ENCODE results near the gene ATP1A4.

Gene ATP1A4

GRCh38 chr1:160148121-160148520 is 3.3 kb upstream of the ATP1A4 start:
- no peak for DNase-seq

- DNase-seq: no peak
Measured at GRCh38 chr1:160149233-160149632, 2.2 kb upstream of the ATP1A4 start.

- no peak for DNase-seq
Measured at GRCh38 chr1:160149716-160150115, 1.7 kb upstream of the ATP1A4 start.

- no peak for DNase-seq
Measured at GRCh38 chr1:160154790-160155189, 3.4 kb downstream of the ATP1A4 start.

- DNase-seq: no peak
Measured at GRCh38 chr1:160156361-160156760, 5.0 kb downstream of the ATP1A4 start.

- DNase-seq: no peak
Measured at GRCh38 chr1:160157174-160157573, 5.8 kb downstream of the ATP1A4 start.

- DNase-seq: no peak
Measured at GRCh38 chr1:160158031-160158430, 6.6 kb downstream of the ATP1A4 start.

- no peak for DNase-seq
Measured at GRCh38 chr1:160158534-160158933, 7.1 kb downstream of the ATP1A4 start.

- no peak for DNase-seq
Measured at GRCh38 chr1:160159846-160160245, 8.4 kb downstream of the ATP1A4 start.

GRCh38 chr1:160161965-160162705 is 10.7 kb downstream of the ATP1A4 start:
- DNase-seq: no peak

- DNase-seq: no peak
Measured at GRCh38 chr1:160162931-160163330, 11.5 kb downstream of the ATP1A4 start.

- DNase-seq: no peak
Measured at GRCh38 chr1:160163615-160164014, 12.2 kb downstream of the ATP1A4 start.

GRCh38 chr1:160164121-160164520 is 12.7 kb downstream of the ATP1A4 start:
- no peak for DNase-seq

GRCh38 chr1:160166166-160166868 is 14.9 kb downstream of the ATP1A4 start:
- no peak for DNase-seq

- no peak for DNase-seq
Measured at GRCh38 chr1:160167056-160167455, 15.7 kb downstream of the ATP1A4 start.

- no peak for DNase-seq
Measured at GRCh38 chr1:160167580-160167979, 16.2 kb downstream of the ATP1A4 start.

GRCh38 chr1:160168016-160168415 is 16.6 kb downstream of the ATP1A4 start:
- DNase-seq: no peak

GRCh38 chr1:160168609-160169369 is 17.4 kb downstream of the ATP1A4 start:
- DNase-seq: no peak

GRCh38 chr1:160169553-160170399 is 18.4 kb downstream of the ATP1A4 start:
- no peak for DNase-seq

GRCh38 chr1:160171354-160171753 is 20.0 kb downstream of the ATP1A4 start:
- no peak for DNase-seq

- DNase-seq: no peak
Measured at GRCh38 chr1:160171980-160172379, 20.6 kb downstream of the ATP1A4 start.

- no peak for DNase-seq
Measured at GRCh38 chr1:160177231-160177630, 25.8 kb downstream of the ATP1A4 start.

- no peak for DNase-seq
Measured at GRCh38 chr1:160177667-160178066, 26.3 kb downstream of the ATP1A4 start.
